GM12878 (cell line): ENCODE measurements around the gene TBC1D19. TPM values are rescaled to one million over a fixed set of nuclear protein-coding genes. Genes with fewer than 3 reads are reported as not detected.

ENCODE experiments used
- ATAC-seq: fragments of 200-7000 bp; cut with Tn5 transposase; 3 replicates; pipeline ENCODE4 v1.9.1; 2020; ENCODE audit warnings: mild to moderate bottlenecking, moderate library complexity
- BruUV-seq: library from RNA; stranded (reverse); fragments of 400-500 nt; replicated peaks from 2 replicates; lab custom pipeline; 2021; lab: Mats Ljungman, UMichigan
- CTCF ChIA-PET: fragments of 300-600 bp; sonication (Branson Sonifier 250); formaldehyde crosslinking; extraction: SDS; loops from one replicate; lab custom pipeline; 2021; ENCODE audit warnings: inconsistent platforms; lab: Yijun Ruan, JAX
- POLR2A ChIA-PET: fragments of 350-600 bp; formaldehyde crosslinking; extraction: SDS; loops from one replicate; lab custom pipeline; 2021; ENCODE audit warnings: inconsistent platforms; lab: Charles Lee
- RAD21 ChIA-PET: fragments of 300-600 bp; sonication (Branson Sonifier 250); formaldehyde crosslinking; loops from one replicate; lab custom pipeline; 2023; ENCODE audit warnings: antibody characterized with exemption; ENCODE audit not compliant: unreplicated experiment; lab: Charles Lee
- SMC1A ChIA-PET: fragments of 300-600 bp; sonication (Branson Sonifier 250); formaldehyde crosslinking; loops from one replicate; lab custom pipeline; 2023; ENCODE audit not compliant: unreplicated experiment, uncharacterized antibody; lab: Charles Lee
- DNase-seq: peaks from one replicate; pipeline ENCODE4 v3.0.0-alpha.2; 2011; ENCODE audit warnings: low read depth, low spot score
- FAIRE-seq: peaks from 3 replicates; lab custom pipeline; 2011; peaks lifted over from hg19 to GRCh38; lab: Jason Lieb, UNC
- H2AFZ ChIP-seq: 2 replicates; pipeline ENCODE4 v1.6.0; 2011; ENCODE audit warnings: low read depth, low read length, control low read depth; ENCODE audit not compliant: control insufficient read depth
- H3K27ac ChIP-seq: 2 replicates; pipeline ENCODE4 v1.5.1; 2011; ENCODE audit warnings: control low read depth; ENCODE audit not compliant: control insufficient read depth, insufficient read depth
- H3K27me3 ChIP-seq, 2 experiments: replicated peaks in 1 of 2; 2 replicates each; pipeline versions ENCODE4 v1.6.0 to v1.6.1; 2011; ENCODE audit warnings: low read length in 1 of 2; ENCODE audit not compliant: control insufficient read depth in 2 of 2, insufficient read depth in 2 of 2
- H3K36me3 ChIP-seq, 2 experiments: 2 replicates each; pipeline ENCODE4 v1.5.1; 2011; ENCODE audit warnings: low read length in 1 of 2; ENCODE audit not compliant: control insufficient read depth in 2 of 2, insufficient read depth in 2 of 2
- H3K4me1 ChIP-seq: 2 replicates; pipeline ENCODE4 v1.6.1; 2011; ENCODE audit warnings: mild to moderate bottlenecking, low read length, moderate library complexity, mixed read lengths; ENCODE audit not compliant: control insufficient read depth, insufficient read depth
- H3K4me2 ChIP-seq: 2 replicates; pipeline ENCODE4 v1.6.0; 2011; ENCODE audit warnings: control low read depth; ENCODE audit not compliant: control insufficient read depth, insufficient read depth
- H3K4me3 ChIP-seq: fragments of 200-600 bp; sonication (generic); 2 replicates; pipeline ENCODE4 v1.5.1; 2016
- H3K79me2 ChIP-seq: 2 replicates; pipeline ENCODE4 v1.6.0; 2011; ENCODE audit warnings: low read length; ENCODE audit not compliant: control insufficient read depth, insufficient read depth
- H3K9ac ChIP-seq: 2 replicates; pipeline ENCODE4 v1.8.0; 2011; ENCODE audit warnings: low read length, control low read depth, mixed read lengths; ENCODE audit not compliant: control insufficient read depth, insufficient read depth
- H3K9me3 ChIP-seq: replicated peaks from 3 replicates; pipeline ENCODE4 v1.5.1; 2011; ENCODE audit warnings: mild to moderate bottlenecking, low read length; ENCODE audit not compliant: control insufficient read depth, insufficient read depth
- H4K20me1 ChIP-seq: 2 replicates; pipeline ENCODE4 v1.6.0; 2011; ENCODE audit not compliant: control insufficient read depth, insufficient read depth
- ASH2L ChIP-seq: fragments of 300-600, 200-600 bp; sonication (generic); IDR thresholded peaks from 2 replicates; pipeline ENCODE4 v1.6.1; 2017; ENCODE audit warnings: low read depth, mild to moderate bottlenecking, borderline replicate concordance
- BACH1 ChIP-seq: fragments of 450-650 bp; IDR thresholded peaks from 2 replicates; pipeline ENCODE4 v1.6.1; 2017; ENCODE audit warnings: mild to moderate bottlenecking, borderline replicate concordance
- CBX5 ChIP-seq: sonication (generic); IDR thresholded peaks from 2 replicates; pipeline ENCODE4 v1.6.1; 2016; ENCODE audit warnings: low read depth, moderate library complexity, mild to moderate bottlenecking, inconsistent platforms
- ETV6 ChIP-seq, 2 experiments: fragments of 450-650 bp in 1 of 2; IDR thresholded peaks in 1 of 2; conservative IDR thresholded peaks in 1 of 2; 2 replicates each; pipeline ENCODE4 v1.6.1; 2014; ENCODE audit warnings: antibody characterized with exemption in 1 of 2, borderline replicate concordance in 1 of 2, low read depth in 1 of 2, mild to moderate bottlenecking in 1 of 2, moderate library complexity in 1 of 2
- GABPA ChIP-seq: IDR thresholded peaks from 2 replicates; pipeline ENCODE4 v1.6.1; 2014; ENCODE audit warnings: antibody characterized with exemption, low read depth, mild to moderate bottlenecking, inconsistent platforms
- JUND ChIP-seq: IDR thresholded peaks from 2 replicates; pipeline ENCODE4 v1.6.1; 2012; ENCODE audit warnings: low read depth, mild to moderate bottlenecking, low read length, improper control_type of control experiment, moderate library complexity
- MEF2A ChIP-seq: IDR thresholded peaks from 2 replicates; pipeline ENCODE4 v1.6.1; 2011; ENCODE audit warnings: low read depth, mild to moderate bottlenecking, low read length, moderate library complexity; ENCODE audit not compliant: insufficient read depth
- MEF2B ChIP-seq: fragments of 450-650 bp; IDR thresholded peaks from 2 replicates; pipeline ENCODE4 v1.6.1; 2018; ENCODE audit warnings: mild to moderate bottlenecking, moderate library complexity; ENCODE audit not compliant: partially characterized antibody, poor library complexity, severe bottlenecking
- RB1 ChIP-seq: fragments of 450-650 bp; formaldehyde crosslinking; IDR thresholded peaks from 2 replicates; pipeline ENCODE4 v1.6.1; 2017; ENCODE audit warnings: mild to moderate bottlenecking, borderline replicate concordance
- SIX5 ChIP-seq: IDR thresholded peaks from 2 replicates; pipeline ENCODE4 v1.6.1; 2011; ENCODE audit warnings: mild to moderate bottlenecking, low read depth, low read length, moderate library complexity; ENCODE audit not compliant: severe bottlenecking
- SREBF1 ChIP-seq: IDR thresholded peaks from 2 replicates; pipeline ENCODE4 v1.6.1; 2012; ENCODE audit warnings: mild to moderate bottlenecking, low read length
- ZNF24 ChIP-seq: fragments of 450-650 bp; IDR thresholded peaks from 2 replicates; pipeline ENCODE4 v1.6.1; 2017; ENCODE audit warnings: antibody characterized with exemption, mild to moderate bottlenecking
- WGBS: methylation state at CpG from one replicate; pipeline ENCODE4 v1.1.6; 2016; ENCODE audit warnings: low lambda C conversion rate; ENCODE audit not compliant: insufficient replicate concordance, insufficient coverage; ENCODE audit errors: missing lambda C conversion rate; 5-methylcytosine and 5-hydroxymethylcytosine counted together
- in situ Hi-C: fragments of 300-500 bp; cut with MboI; formaldehyde crosslinking; loops from 9 replicates; pipeline ENCODE4 v1.14.3; 2018; ENCODE audit warnings: mixed read lengths
- intact Hi-C: fragments of 100-400 bp; cut with micrococcal nuclease; formaldehyde crosslinking; loops from one replicate; pipeline ENCODE4 v1.14.2; 2022; ENCODE audit not compliant: unreplicated experiment
- polyA plus RNA-seq, 11 experiments: library from polyadenylated mRNA; depleted of rRNA in 4 of 11; unstranded in 6 of 11; stranded (reverse) in 5 of 11; fragments of >200 nt; fragmentation: Nextera tagmentation in 4 of 11; fragmentation: Illumina TruSeq in 1 of 11; extraction: Ambion mirVana in 4 of 11; extraction: Trizol in 1 of 11; gene quantifications; 1 replicate in 1 of 11; 2 replicates in 10 of 11; pipeline versions ENCODE4 v1.2.1 to v1.2.3, GENCODE V29; 2011 to 2016; ENCODE audit warnings: inconsistent platforms in 2 of 11, missing spikeins in 2 of 11, low read depth in 1 of 11
- total RNA-seq, 4 experiments: library from RNA; depleted of rRNA in 3 of 4; stranded (reverse); fragments of >200 nt in 3 of 4; fragmentation: Illumina TruSeq in 1 of 4; extraction: Trizol in 1 of 4; gene quantifications; 2 replicates each; pipeline versions ENCODE4 v1.2.1 to v1.2.3, GENCODE V29; 2013 to 2021
- TF ChIP-seq, protein P1 (sequence below): IDR thresholded peaks from 2 replicates; pipeline ENCODE4 v1.6.1; 2011; ENCODE audit warnings: mild to moderate bottlenecking, low read depth, low read length, moderate library complexity; ENCODE audit not compliant: insufficient replicate concordance
- TF ChIP-seq, protein P2 (sequence below): IDR thresholded peaks from 2 replicates; pipeline ENCODE4 v1.6.1; 2011; ENCODE audit warnings: low read depth, low read length, improper control_type of control experiment, borderline replicate concordance
- TF ChIP-seq, protein P3 (sequence below): fragments of 450-650 bp; formaldehyde crosslinking; IDR thresholded peaks from 2 replicates; pipeline ENCODE4 v1.5.0; 2022; ENCODE audit warnings: mild to moderate bottlenecking, missing genetic modification characterization
- TF ChIP-seq, protein P4 (sequence below): IDR thresholded peaks from 2 replicates; pipeline ENCODE4 v1.6.1; 2011; ENCODE audit warnings: borderline replicate concordance, low read depth, mild to moderate bottlenecking, moderate library complexity, mixed read lengths, low read length; ENCODE audit not compliant: insufficient read depth; ENCODE audit errors: extremely low read length

The TBC1D19 gene
- total and polyA plus RNA-seq, 10 of the 15 experiments (the other 5 are each of a cell fraction or from before 2014, with no cell fraction given), result 0.29 to 3.9 (median 2.1) TPM

DNA sequence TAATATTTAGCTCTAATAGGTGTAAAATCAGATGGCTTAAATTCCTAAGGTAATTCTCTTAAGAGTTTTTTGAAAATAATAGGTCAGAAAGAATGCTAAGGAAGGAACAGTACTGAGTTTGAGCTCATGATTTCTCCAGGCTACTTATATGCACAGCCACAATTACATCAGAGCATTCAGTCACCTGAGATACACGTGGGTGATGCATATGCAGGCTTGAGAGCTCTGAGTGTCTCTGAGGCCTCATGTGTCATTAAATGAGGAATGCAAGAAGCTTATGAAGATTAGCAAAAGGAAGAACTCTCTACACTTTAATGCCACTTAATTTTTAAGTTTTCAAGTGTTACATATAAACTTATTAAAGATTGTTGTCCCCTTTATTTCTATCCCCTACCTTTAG is 152.7 kb downstream of the TBC1D19 start (continued):
- TF ChIP-seq, protein P1, sequence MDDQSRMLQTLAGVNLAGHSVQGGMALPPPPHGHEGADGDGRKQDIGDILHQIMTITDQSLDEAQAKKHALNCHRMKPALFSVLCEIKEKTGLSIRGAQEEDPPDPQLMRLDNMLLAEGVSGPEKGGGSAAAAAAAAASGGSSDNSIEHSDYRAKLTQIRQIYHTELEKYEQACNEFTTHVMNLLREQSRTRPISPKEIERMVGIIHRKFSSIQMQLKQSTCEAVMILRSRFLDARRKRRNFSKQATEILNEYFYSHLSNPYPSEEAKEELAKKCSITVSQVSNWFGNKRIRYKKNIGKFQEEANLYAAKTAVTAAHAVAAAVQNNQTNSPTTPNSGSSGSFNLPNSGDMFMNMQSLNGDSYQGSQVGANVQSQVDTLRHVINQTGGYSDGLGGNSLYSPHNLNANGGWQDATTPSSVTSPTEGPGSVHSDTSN, result no peak

GRCh38 chr4:26737385-26737784 is 153.5 kb downstream of the TBC1D19 start:
- POLR2A ChIA-PET, result no interaction called here
- H3K4me3 ChIP-seq, result no peak overlapping the region
- DNase-seq (no peak), ATAC-seq (no peak), FAIRE-seq (no peak)
- H3K4me1 ChIP-seq, result no peaks in the 10 kb centered on the region
- 0% methylated on average over 1 of the region's 1 CpG for WGBS
- no peaks in the 10 kb centered on the region for H3K36me3 ChIP-seq
- no TSS peak for BruUV-seq
- no peaks in the 10 kb centered on the region for H3K27me3 ChIP-seq
- in situ Hi-C loops, result no loop called here
- no peaks in the 10 kb centered on the region for H3K9me3 ChIP-seq
- no peak overlapping the region for H2AFZ ChIP-seq
- no peaks in the 10 kb centered on the region for H4K20me1 ChIP-seq
- no peak overlapping the region for H3K4me2 ChIP-seq
- CTCF ChIA-PET, result no interaction called here
- RAD21 ChIA-PET, result no interaction called here
- intact Hi-C loops, result no loop called here
- H3K27ac ChIP-seq, result no peak overlapping the region
- no peak overlapping the region for H3K9ac ChIP-seq
- no peaks in the 10 kb centered on the region for H3K79me2 ChIP-seq
- SMC1A ChIA-PET, result interaction anchor here (0.9 kb wide), 1 partner anchor 15 kb away, joined by 3 read pairs; no protein-coding TSS in a partner anchor
- TF ChIP-seq RB1, result no peak
- no peak for TF ChIP-seq SREBF1
- no peak for TF ChIP-seq CBX5
- no peak for TF ChIP-seq ASH2L
- TF ChIP-seq, protein P2, sequence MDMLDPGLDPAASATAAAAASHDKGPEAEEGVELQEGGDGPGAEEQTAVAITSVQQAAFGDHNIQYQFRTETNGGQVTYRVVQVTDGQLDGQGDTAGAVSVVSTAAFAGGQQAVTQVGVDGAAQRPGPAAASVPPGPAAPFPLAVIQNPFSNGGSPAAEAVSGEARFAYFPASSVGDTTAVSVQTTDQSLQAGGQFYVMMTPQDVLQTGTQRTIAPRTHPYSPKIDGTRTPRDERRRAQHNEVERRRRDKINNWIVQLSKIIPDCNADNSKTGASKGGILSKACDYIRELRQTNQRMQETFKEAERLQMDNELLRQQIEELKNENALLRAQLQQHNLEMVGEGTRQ, result no peak
- no peak for TF ChIP-seq MEF2B
- TF ChIP-seq, protein P3, sequence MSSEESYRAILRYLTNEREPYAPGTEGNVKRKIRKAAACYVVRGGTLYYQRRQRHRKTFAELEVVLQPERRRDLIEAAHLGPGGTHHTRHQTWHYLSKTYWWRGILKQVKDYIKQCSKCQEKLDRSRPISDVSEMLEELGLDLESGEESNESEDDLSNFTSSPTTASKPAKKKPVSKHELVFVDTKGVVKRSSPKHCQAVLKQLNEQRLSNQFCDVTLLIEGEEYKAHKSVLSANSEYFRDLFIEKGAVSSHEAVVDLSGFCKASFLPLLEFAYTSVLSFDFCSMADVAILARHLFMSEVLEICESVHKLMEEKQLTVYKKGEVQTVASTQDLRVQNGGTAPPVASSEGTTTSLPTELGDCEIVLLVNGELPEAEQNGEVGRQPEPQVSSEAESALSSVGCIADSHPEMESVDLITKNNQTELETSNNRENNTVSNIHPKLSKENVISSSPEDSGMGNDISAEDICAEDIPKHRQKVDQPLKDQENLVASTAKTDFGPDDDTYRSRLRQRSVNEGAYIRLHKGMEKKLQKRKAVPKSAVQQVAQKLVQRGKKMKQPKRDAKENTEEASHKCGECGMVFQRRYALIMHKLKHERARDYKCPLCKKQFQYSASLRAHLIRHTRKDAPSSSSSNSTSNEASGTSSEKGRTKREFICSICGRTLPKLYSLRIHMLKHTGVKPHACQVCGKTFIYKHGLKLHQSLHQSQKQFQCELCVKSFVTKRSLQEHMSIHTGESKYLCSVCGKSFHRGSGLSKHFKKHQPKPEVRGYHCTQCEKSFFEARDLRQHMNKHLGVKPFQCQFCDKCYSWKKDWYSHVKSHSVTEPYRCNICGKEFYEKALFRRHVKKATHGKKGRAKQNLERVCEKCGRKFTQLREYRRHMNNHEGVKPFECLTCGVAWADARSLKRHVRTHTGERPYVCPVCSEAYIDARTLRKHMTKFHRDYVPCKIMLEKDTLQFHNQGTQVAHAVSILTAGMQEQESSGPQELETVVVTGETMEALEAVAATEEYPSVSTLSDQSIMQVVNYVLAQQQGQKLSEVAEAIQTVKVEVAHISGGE (CRISPR knock-in tag), result no peak
- no peak for TF ChIP-seq BACH1
- no peak for TF ChIP-seq JUND
- no peak for TF ChIP-seq ETV6 (conservative IDR thresholded peaks at IDR 0.05 in 1 of 2, IDR thresholded peaks at IDR 0.05 in 1 of 2; ENCODE audit: borderline replicate concordance in 1 of 2, low read depth in 1 of 2)
- TF ChIP-seq, protein P4, sequence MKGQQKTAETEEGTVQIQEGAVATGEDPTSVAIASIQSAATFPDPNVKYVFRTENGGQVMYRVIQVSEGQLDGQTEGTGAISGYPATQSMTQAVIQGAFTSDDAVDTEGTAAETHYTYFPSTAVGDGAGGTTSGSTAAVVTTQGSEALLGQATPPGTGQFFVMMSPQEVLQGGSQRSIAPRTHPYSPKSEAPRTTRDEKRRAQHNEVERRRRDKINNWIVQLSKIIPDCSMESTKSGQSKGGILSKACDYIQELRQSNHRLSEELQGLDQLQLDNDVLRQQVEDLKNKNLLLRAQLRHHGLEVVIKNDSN, result no peak
- TF ChIP-seq MEF2A, result no peak
- TF ChIP-seq ZNF24, result no peak
- no peak for TF ChIP-seq GABPA
- TF ChIP-seq SIX5, result no peak
